GM21423 (cell line): ENCODE data around the gene GHR.

Experiments
- ATAC-seq: cut with Tn5 transposase; IDR thresholded peaks from one replicate; pipeline ENCODE4 v1.9.1; 2021; ENCODE audit warnings: mild to moderate bottlenecking, moderate library complexity; ENCODE audit not compliant: unreplicated experiment

The GHR gene

DNA sequence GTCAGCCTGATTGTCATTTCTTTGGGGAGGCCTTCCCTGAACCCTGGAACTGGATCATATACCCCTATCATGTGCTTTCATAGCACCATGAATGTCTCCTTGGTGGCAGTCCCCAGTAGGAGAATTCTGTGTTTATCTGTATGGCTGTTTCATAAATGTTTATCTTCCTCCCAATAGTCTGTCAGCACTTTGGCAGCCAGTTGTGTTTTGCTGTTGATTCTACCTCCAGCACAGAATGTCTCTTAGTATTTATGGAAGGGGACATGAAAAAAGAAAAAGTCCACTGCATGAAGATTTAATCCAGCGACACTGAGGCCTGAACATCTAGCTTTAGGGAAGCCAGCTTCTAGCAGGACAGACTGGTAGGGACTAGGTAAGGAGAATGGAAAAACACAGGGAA is 38.3 kb downstream of the GHR start:
- ATAC-seq = no peak

DNA sequence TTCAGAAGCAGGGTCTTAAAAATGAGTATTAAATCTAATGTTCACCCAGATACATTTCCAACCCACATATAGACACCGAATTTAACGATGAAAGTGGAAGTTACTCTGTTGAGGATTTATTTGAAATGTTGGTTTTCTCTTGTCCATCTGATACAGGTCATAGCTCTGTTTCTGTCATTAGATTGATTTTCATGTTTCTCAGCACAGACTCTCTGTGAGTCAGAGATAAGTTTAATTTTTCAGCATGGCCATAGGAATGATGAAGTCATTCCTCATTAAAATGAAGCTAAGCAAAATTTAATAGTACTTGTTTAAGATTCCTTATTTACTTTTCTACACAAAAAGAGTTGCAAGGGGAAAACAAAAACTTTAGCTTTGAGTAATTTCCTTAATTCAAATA is 38.8 kb downstream of the GHR start:
- ATAC-seq = no peak

GRCh38 chr5:42467572-42467971 is 44.3 kb downstream of the GHR start:
- no peak for ATAC-seq

DNA sequence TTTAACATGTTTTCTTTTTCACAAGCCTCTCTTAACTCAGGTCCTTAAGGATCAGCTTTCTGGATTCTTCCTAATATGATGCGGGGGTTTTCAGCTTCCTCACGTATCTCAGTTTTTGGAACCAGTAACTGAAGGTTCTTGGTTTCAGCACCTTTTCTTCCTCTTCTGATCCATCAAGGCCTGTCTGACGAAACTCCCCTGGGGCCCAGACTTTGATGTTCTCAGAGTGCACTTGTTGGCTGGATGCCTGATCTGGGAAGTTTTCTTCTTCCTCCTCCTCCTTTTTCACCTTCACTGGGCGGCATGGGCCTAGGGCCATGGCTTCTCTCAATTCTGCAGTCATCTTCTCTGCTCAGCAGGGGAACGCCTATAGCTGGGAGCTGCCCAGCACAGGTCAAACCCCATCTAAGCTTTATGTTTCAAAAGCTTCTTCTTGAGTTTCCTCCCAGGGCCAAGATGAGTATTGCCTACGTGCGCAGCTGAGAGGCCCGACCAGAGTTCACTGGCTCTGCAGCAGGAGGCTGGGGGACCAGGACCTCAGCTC is 44.8 kb downstream of the GHR start:
- no peak for ATAC-seq

DNA sequence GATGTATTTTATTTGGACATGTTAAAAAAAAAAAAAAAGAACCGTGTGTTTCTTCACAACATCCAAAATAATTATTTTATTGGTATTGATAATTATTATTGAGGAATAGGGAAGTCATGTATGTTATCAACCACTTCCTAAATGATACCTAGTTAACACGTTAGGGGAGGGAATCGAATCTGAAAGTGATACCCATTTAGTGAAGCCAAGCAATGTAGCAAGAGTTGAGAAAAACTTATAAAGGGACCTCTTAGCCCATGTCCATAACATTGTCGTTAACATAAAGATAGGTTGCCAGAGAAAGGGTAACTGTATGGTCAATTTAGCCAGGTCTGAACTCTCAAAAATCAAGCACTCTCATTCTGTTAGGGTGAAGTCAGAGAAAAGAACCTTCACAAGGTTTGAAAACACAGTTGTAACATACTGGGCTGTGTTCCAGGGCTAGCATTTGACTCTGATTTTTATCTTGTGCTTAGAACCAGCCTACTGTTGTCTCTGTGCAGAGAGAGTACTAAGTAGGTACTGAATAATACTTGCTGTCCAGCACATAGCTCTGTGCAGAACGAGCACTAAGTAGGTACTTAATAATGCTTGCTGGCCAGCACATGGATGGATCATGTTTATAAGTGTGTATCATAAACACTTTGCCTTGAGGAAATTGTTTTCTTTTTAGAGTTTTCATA is 60.4 kb downstream of the GHR start:
- ATAC-seq = peak; percentile 94

DNA sequence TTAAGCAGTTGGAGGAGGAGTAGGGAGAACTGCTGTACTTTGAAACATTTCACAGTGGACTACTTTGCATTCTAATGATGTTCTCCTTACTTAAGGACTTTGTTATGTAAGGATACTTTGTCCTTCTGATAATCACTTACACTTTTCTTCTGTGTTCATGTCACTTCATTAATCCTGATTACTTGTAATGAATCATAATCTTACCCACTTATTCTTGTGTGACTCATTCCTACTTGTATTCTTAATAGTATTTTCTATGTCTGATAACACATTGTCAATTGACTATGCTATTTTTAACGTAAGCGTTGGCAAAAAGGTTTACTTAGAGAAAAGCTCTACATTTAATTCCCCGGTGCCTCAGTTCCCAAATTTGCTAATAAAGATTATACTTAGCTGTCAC is 63.8 kb downstream of the GHR start:
- ATAC-seq = no peak

DNA sequence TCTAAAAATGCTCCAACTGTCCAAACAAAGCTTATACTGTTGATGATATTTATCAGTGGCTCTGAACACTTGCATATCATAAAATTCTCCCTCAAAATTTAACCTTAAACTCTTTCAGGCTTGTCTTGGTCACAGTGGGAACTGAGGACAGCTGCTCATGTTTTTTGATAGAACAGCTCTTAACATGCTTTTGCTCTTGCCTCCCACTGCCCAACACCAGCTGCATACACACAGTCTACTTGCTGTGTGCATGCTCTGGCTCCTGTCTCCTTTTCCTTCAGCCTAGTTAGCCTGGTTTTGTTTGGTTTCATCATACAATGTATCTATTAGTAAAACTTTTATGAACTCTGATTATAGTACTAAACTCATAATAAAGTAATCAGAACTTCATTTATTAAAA is 64.6 kb downstream of the GHR start:
- no peak for ATAC-seq

DNA sequence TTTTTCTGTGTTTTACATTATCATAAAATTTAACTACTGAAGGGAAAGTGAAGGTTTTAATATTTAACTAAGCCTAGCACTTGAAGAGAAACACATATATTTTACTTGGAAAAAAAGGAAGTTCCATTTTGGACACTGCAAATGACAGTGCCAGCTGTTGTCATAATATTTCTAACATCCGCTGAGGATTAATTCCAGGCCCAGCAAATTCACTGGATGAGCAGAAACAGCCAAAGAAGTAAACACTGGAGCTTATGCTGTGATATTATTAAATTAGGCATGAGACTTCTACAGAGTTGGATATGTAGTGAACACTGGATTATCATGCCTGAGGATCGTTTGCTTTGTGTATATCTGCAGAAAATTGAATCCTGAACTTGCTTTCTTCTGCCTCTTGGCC is 67.6 kb downstream of the GHR start:
- ATAC-seq = no peak

DNA sequence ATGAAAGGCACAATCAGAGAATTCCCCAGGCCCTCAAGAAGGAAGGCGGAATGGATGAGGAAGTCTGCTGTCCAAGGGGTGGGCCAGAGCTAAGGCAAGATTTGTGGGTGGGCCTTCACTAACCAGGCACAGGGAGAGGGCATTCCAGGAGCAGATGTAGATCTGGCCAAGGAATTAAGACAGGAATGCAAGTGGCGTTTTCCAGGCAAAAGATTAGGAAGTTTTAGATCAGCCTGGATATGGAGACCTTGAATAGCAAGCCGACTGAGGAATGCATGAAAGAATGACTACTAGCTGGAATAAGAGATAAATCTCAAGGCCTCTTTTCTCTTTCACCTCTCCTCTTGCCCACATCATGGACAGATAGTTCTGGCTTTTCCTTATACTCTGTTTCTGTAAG is 68.5 kb downstream of the GHR start:
- ATAC-seq = no peak

- ATAC-seq = no peak
These were observed 69.7 kb downstream of the GHR start for GRCh38 chr5:42492974-42493373.

GRCh38 chr5:42494414-42494813 is 71.2 kb downstream of the GHR start:
- ATAC-seq = no peak

GRCh38 chr5:42495914-42496313 is 72.7 kb downstream of the GHR start:
- no peak for ATAC-seq

DNA sequence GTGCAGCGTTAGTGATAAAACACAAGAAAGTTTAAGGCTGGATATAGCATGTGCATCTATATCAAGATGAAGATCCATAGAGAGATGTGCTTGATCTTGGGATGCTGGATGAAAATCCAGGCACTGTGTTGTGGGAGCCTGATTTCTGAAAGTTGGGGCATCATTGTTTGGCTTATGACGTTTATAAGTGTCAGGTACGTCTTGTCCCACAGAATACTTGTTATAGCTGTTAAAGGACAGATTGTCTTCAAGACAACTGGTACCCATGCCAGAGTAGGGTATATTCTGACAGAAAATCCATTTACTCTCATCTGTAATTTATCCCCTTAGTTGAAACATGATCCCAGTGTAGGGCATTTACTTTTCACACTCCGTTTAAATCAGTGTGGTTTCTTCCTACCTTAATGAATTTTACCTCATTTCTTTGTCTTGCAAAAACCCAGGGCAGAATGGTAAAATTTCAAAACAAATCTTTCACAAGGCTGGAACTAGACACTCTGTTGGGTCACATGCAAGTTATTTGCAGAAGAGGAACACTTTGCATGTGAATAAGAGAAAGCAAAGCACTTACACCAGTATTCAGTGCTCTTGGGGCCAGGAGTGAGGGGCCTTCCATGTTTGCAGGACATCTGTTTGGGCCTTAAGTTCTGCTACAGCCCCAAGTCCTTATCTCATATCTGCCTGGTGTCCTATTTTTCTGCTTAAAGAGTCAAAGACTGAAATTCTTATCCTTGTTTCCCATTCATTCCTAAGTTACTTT is 73.3 kb downstream of the GHR start:
- no peak for ATAC-seq

- no peak for ATAC-seq
These were observed 74.8 kb downstream of the GHR start for GRCh38 chr5:42498000-42498399.

GRCh38 chr5:42499016-42499415 is 75.8 kb downstream of the GHR start:
- no peak for ATAC-seq

GRCh38 chr5:42500003-42500599 is 76.9 kb downstream of the GHR start:
- ATAC-seq = no peak

GRCh38 chr5:42502613-42503470 is 79.6 kb downstream of the GHR start:
- no peak for ATAC-seq

GRCh38 chr5:42506662-42507061 is 83.4 kb downstream of the GHR start:
- ATAC-seq = peak; percentile 55

DNA sequence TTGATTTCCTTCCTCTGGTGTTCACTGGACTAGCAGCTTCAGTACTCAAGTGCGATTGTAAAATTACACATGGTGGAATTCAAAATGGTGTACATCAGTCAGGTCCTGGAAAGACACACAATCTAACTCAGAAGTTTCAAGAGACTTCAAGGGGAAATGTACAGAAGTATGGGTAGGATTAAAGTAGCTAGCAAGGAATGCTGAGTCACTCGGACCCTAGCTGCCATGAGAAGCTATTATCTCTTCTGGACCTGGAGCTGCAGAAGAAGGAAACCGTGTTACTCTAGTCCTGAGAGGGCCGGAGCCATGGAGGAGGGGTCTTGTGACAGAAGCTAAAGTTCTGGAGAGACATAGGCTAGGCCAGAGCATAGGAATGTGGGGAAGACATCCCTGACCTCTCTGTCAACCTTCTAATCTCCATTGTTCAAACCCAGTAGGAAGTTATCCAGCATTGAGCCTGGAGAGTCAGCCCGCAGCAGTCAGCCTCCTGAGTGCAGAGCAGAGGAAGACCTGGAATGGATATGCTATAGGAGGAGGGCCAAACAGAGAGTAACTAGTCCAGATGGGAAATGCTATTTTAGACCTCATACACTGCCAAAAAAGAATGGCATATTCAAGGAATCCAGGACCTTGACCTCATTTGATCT is 84.3 kb downstream of the GHR start:
- ATAC-seq = no peak

DNA sequence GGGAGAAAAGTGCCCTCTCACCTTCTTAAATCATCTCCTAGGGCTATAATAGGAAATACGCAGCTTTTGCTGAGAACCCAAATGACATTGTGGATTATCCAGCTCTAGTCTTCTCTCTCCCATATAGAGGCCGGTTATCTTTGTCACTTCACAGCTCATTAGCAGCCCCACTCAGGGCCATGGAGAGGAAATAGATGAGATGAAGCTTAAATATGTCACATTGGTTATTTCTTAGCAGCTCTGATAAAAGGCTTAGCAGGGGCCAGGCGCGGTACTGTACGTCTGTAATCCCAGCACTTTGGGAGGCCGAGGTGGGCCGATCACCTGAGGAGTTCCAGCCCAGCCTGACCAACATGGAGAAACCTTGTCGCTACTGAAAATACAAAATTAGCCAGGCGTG is 90.0 kb downstream of the GHR start:
- no peak for ATAC-seq

DNA sequence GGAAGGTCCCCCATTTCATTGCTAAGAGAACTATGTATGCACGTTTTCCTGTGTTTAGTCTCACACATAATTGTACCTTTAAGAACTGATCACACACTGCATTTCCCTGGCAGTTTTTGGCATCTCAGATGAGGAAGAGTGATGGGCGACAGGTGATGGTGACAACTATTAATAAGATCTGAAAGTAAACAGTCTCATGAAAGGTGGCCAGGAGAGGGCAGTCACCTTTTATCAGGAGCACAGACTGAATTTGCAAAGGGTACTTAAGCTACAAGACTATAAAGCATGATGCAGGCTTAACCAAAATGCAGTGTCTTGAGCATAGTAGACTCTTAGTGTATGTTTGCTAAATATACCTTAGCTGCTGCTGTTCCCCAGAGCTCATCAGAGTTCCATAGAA is 91.5 kb downstream of the GHR start:
- ATAC-seq = no peak
